Caco-2 (cell line): ENCODE measurements around the gene URM1. TPM values are rescaled to one million over a fixed set of nuclear protein-coding genes. Genes with fewer than 3 reads are reported as not detected.

Experiments
- BruUV-seq: library from RNA; stranded (reverse); fragments of 400-500 nt; replicated peaks from 2 replicates; lab custom pipeline; 2021; lab: Mats Ljungman, UMichigan
- CTCF ChIA-PET: fragments of 300-600 bp; sonication (Branson Sonifier 250); formaldehyde crosslinking; loops from one replicate; lab custom pipeline; 2022; ENCODE audit warnings: antibody characterized with exemption; lab: Charles Lee
- POLR2A ChIA-PET: fragments of 300-600 bp; sonication (Branson Sonifier 250); formaldehyde crosslinking; loops from one replicate; lab custom pipeline; 2022; ENCODE audit warnings: antibody characterized with exemption; lab: Charles Lee
- DNase-seq, 2 experiments: peaks; one replicate each; pipeline versions ENCODE4 v3.0.0 to v3.0.0-alpha.2; 2020 to 2022
- H3K27me3 ChIP-seq: replicated peaks from 2 replicates; pipeline ENCODE4 v1.6.0; 2011; ENCODE audit warnings: low read length; ENCODE audit not compliant: control insufficient read depth, insufficient read depth
- H3K36me3 ChIP-seq: 2 replicates; pipeline ENCODE4 v1.5.1; 2011; ENCODE audit warnings: low read length; ENCODE audit not compliant: control insufficient read depth, insufficient read depth
- H3K4me1 ChIP-seq: fragments of 250-450 bp; sonication (Bioruptor Pico); 2 replicates; pipeline ENCODE4 v1.5.1; 2020; ENCODE audit warnings: mild to moderate bottlenecking
- H3K4me3 ChIP-seq: 2 replicates; pipeline ENCODE4 v1.5.1; 2011; ENCODE audit warnings: low read depth, mild to moderate bottlenecking, control low read depth, low read length
- H3K9me3 ChIP-seq: fragments of 250-450 bp; sonication (Bioruptor Pico); 2 replicates; pipeline ENCODE4 v1.5.1; 2020; ENCODE audit warnings: mild to moderate bottlenecking, moderate library complexity
- H3K27ac Mint-ChIP-seq: one replicate; pipeline ENCODE4 v1.8.0; 2022; ENCODE audit warnings: mixed read lengths; ENCODE audit not compliant: unreplicated experiment
- H3K27me3 Mint-ChIP-seq: one replicate; pipeline ENCODE4 v1.8.0; 2022; ENCODE audit warnings: mixed read lengths; ENCODE audit not compliant: insufficient read depth, unreplicated experiment
- H3K36me3 Mint-ChIP-seq: one replicate; pipeline ENCODE4 v1.8.0; 2022; ENCODE audit warnings: mild to moderate bottlenecking, mixed read lengths; ENCODE audit not compliant: insufficient read depth, unreplicated experiment
- H3K4me1 Mint-ChIP-seq: one replicate; pipeline ENCODE4 v1.8.0; 2022; ENCODE audit warnings: low read depth, mixed read lengths; ENCODE audit not compliant: unreplicated experiment
- H3K4me3 Mint-ChIP-seq: one replicate; pipeline ENCODE4 v1.8.0; 2022; ENCODE audit warnings: mild to moderate bottlenecking, moderate library complexity, mixed read lengths; ENCODE audit not compliant: unreplicated experiment
- H3K9me3 Mint-ChIP-seq: one replicate; pipeline ENCODE4 v1.8.0; 2022; ENCODE audit warnings: mixed read lengths; ENCODE audit not compliant: unreplicated experiment
- CTCF ChIP-seq, 2 experiments: fragments of 200-600 bp in 1 of 2; IDR thresholded peaks; 1 replicate in 1 of 2; 2 replicates in 1 of 2; pipeline versions ENCODE4 v1.5.1 to v1.8.0; 2011 to 2022; ENCODE audit warnings: antibody characterized with exemption in 1 of 2, control low read depth in 1 of 2, inconsistent platforms in 1 of 2, low read depth in 1 of 2, low read length in 1 of 2, mild to moderate bottlenecking in 1 of 2, moderate library complexity in 1 of 2; ENCODE audit not compliant: insufficient read depth in 1 of 2, severe bottlenecking in 1 of 2, unreplicated experiment in 1 of 2
- intact Hi-C: fragments of 100-400 bp; cut with micrococcal nuclease; formaldehyde crosslinking; loops from one replicate; pipeline ENCODE4 v1.10.0; 2022; ENCODE audit not compliant: unreplicated experiment
- total RNA-seq: library from RNA; stranded (reverse); gene quantifications from 2 replicates; pipeline ENCODE4 v1.2.3, GENCODE V29; 2022

The URM1 gene
- total RNA-seq, 1 experiment from 2014 or later, result 55.9 TPM

DNA sequence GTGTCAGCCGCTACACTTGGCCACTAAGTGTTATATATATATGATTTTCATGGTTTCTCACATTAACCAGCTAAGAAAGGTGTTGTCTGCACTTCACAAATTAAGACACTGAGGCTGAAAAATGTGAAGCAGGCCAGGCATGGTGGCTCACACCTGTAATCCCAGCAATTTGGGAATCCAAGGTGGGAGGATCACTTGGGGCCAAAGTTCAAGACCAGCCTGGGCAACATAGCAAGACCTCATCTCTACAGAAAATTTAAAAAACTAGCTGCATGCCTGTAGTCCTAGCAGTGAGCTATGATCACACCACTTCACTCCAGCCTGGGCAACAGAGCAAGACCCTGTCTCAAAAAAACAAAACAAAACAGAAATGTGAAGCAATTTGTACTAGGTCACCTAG is 46.8 kb upstream of the URM1 start:
- DNase-seq, result no peak
- ChIA-PET CTCF (no interaction called here), POLR2A (no interaction called here)
- no peaks in the 10 kb centered on the region for H3K9me3 Mint-ChIP-seq
- BruUV-seq, result no TSS peak
- H3K36me3 Mint-ChIP-seq, result peaks cover 35% of the 10 kb centered on the region
- intact Hi-C loops, result no loop called here
- no peaks in the 10 kb centered on the region for H3K9me3 ChIP-seq
- H3K4me3 ChIP-seq, result no peak overlapping the region
- no peak for TF ChIP-seq CTCF (IDR thresholded peaks at IDR 0.05; ENCODE audit: insufficient read depth in 1 of 2, low read depth in 1 of 2, low read length in 1 of 2, severe bottlenecking in 1 of 2, unreplicated experiment in 1 of 2)
- H3K27ac Mint-ChIP-seq, result no peak overlapping the region
- H3K4me1 ChIP-seq, result peaks cover 17% of the 10 kb centered on the region
- H3K27me3 Mint-ChIP-seq, result no peaks in the 10 kb centered on the region
- no peaks in the 10 kb centered on the region for H3K27me3 ChIP-seq
- no peak overlapping the region for H3K4me3 Mint-ChIP-seq
- 0 out of 2 replicates have a peak, but pooled peaks cover 2% of the 10 kb centered on the region for H3K36me3 ChIP-seq
- H3K4me1 Mint-ChIP-seq, result peaks cover 7% of the 10 kb centered on the region

GRCh38 chr9:128325629-128326028 is 45.5 kb upstream of the URM1 start:
- peaks cover 35% of the 10 kb centered on the region for H3K36me3 Mint-ChIP-seq
- Histone ChIP-seq H3K4me3 (no peak overlapping the region), H3K27me3 (no peaks in the 10 kb centered on the region), H3K4me1 (peaks cover 18% of the 10 kb centered on the region), H3K36me3 (0 out of 2 replicates have a peak, but pooled peaks cover 2% of the 10 kb centered on the region), H3K9me3 (no peaks in the 10 kb centered on the region)
- ChIA-PET CTCF (no interaction called here), POLR2A (no interaction called here)
- H3K4me3 Mint-ChIP-seq, result no peak overlapping the region
- no peaks in the 10 kb centered on the region for H3K27me3 Mint-ChIP-seq
- H3K9me3 Mint-ChIP-seq, result no peaks in the 10 kb centered on the region
- no TSS peak for BruUV-seq
- DNase-seq, result no peak
- no peak for TF ChIP-seq CTCF (IDR thresholded peaks at IDR 0.05; ENCODE audit: insufficient read depth in 1 of 2, low read depth in 1 of 2, low read length in 1 of 2, severe bottlenecking in 1 of 2, unreplicated experiment in 1 of 2)
- H3K4me1 Mint-ChIP-seq, result peaks cover 7% of the 10 kb centered on the region
- intact Hi-C loops, result no loop called here
- no peak overlapping the region for H3K27ac Mint-ChIP-seq

DNA sequence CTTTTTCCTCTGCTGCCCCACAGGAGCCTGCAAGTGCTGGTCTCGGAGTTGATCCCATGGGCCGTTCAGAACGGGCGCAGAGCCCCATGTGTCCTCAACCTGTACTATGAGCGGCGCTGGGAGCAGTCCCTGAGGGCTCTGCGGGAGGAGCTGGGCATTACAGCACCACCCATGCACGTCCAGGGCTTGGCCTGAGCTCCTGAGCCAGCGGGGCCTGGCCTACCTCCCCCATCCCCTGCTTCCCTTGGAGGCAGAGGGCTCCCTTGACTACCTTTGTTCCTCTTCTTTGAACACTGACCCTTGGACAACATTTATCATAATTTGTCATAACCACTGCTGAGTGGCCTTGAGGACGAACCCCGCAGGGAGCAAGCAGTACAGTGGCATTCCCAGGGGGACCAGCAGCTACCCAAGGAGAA is 37.7 kb upstream of the URM1 start:
- no peaks in the 10 kb centered on the region for H3K9me3 Mint-ChIP-seq
- no peak overlapping the region for H3K4me3 Mint-ChIP-seq
- no peaks in the 10 kb centered on the region for H3K27me3 ChIP-seq
- peaks cover 4% of the 10 kb centered on the region for H3K36me3 Mint-ChIP-seq
- BruUV-seq, result no TSS peak
- no peaks in the 10 kb centered on the region for H3K4me1 Mint-ChIP-seq
- no peaks in the 10 kb centered on the region for H3K27me3 Mint-ChIP-seq
- peak; percentile 29 to 63 for DNase-seq
- H3K4me1 ChIP-seq, result peaks cover 23% of the 10 kb centered on the region
- no peak for TF ChIP-seq CTCF (IDR thresholded peaks at IDR 0.05; ENCODE audit: insufficient read depth in 1 of 2, low read depth in 1 of 2, low read length in 1 of 2, severe bottlenecking in 1 of 2, unreplicated experiment in 1 of 2)
- no peak overlapping the region for H3K27ac Mint-ChIP-seq
- H3K4me3 ChIP-seq, result no peak overlapping the region
- ChIA-PET CTCF (no interaction called here), POLR2A (no interaction called here)
- 0 out of 2 replicates have a peak, but pooled peaks cover 2% of the 10 kb centered on the region for H3K36me3 ChIP-seq
- no peaks in the 10 kb centered on the region for H3K9me3 ChIP-seq
- intact Hi-C loops, result no loop called here
